SK-N-SH (cell line): ENCODE data around the gene XKR7.

Experiments
- CTCF ChIP-seq: fragments of 200-600 bp; sonication (generic); IDR thresholded peaks from 2 replicates; pipeline ENCODE4 v1.6.1; 2017; ENCODE audit warnings: antibody characterized with exemption, mild to moderate bottlenecking, moderate library complexity
- EP300 ChIP-seq, 2 experiments: IDR thresholded peaks; 2 replicates each; pipeline versions ENCODE4 v1.4.0 to v1.6.1; 2012; ENCODE audit warnings: borderline replicate concordance in 1 of 2, low read depth in 1 of 2, low read length in 1 of 2
- EZH2phosphoT487 ChIP-seq: fragments of 200-600 bp; sonication (generic); IDR thresholded peaks from 2 replicates; pipeline ENCODE4 v1.6.1; 2017; ENCODE audit warnings: low read depth, mixed run types, mild to moderate bottlenecking, antibody characterized with exemption, moderate library complexity, borderline replicate concordance
- GABPA ChIP-seq: IDR thresholded peaks from 2 replicates; pipeline ENCODE4 v1.4.0; 2012; ENCODE audit warnings: low read depth, mild to moderate bottlenecking
- REST ChIP-seq: IDR thresholded peaks from 2 replicates; pipeline ENCODE4 v1.6.1; 2012; ENCODE audit warnings: mild to moderate bottlenecking, low read depth, low read length, moderate library complexity

- TF ChIP-seq EP300 (IDR thresholded peaks at IDR 0.05; ENCODE audit: borderline replicate concordance in 1 of 2, low read depth in 1 of 2, low read length in 1 of 2) (no peak), GABPA (no peak), REST (no peak), CTCF (no peak), EZH2phosphoT487 (no peak)
Measured at GRCh38 chr20:32040142-32040953, 72.4 kb downstream of the XKR7 start.
